Suprapubic skin (tissue), 3 donors: ENCODE data around the gene TBC1D5.

ENCODE experiments used
- POLR2A ChIP-seq, 2 donors: fragments of 450-650 bp; IDR thresholded peaks; one replicate each; pipeline ENCODE4 v1.6.1; 2017; ENCODE audit warnings: antibody characterized with exemption in 2 of 2, mild to moderate bottlenecking in 2 of 2, moderate library complexity in 2 of 2
- TF ChIP-seq, protein P1 (sequence below), 2 donors: fragments of 200-600 bp in 1 of 2; fragments of 450-650 bp in 1 of 2; sonication (generic) in 1 of 2; IDR thresholded peaks; one replicate each; pipeline ENCODE4 v1.5.1; 2016 to 2019; ENCODE audit warnings: antibody characterized with exemption in 2 of 2, mild to moderate bottlenecking in 1 of 2, moderate library complexity in 1 of 2

DNA sequence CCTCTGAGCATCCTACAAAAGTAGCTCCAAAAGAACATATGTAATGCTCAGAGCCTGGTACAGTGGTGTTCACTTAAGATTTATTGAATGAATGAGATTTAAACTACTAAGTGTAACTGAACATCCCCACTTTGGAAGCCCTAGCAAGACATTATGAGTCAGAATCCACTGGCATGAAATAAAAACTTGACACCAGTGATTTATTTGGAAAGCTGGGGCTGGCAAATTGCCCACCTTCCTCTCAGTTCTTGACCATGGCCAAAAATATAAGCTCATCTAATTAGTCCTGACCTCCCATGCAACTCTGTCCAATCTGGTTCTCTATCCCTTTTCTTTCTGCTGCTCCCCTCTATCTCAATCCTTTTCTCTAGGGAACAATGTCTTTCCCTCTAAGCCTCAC, 439.7 kb downstream of the TBC1D5 start:
- TF ChIP-seq, protein P1, sequence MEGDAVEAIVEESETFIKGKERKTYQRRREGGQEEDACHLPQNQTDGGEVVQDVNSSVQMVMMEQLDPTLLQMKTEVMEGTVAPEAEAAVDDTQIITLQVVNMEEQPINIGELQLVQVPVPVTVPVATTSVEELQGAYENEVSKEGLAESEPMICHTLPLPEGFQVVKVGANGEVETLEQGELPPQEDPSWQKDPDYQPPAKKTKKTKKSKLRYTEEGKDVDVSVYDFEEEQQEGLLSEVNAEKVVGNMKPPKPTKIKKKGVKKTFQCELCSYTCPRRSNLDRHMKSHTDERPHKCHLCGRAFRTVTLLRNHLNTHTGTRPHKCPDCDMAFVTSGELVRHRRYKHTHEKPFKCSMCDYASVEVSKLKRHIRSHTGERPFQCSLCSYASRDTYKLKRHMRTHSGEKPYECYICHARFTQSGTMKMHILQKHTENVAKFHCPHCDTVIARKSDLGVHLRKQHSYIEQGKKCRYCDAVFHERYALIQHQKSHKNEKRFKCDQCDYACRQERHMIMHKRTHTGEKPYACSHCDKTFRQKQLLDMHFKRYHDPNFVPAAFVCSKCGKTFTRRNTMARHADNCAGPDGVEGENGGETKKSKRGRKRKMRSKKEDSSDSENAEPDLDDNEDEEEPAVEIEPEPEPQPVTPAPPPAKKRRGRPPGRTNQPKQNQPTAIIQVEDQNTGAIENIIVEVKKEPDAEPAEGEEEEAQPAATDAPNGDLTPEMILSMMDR (IDR thresholded peaks at IDR 0.05): no peak
- TF ChIP-seq POLR2A (IDR thresholded peaks at IDR 0.05): no peak
